CD4-positive, alpha-beta T cell treated with Interleukin-12 subunit alpha and Interleukin-12 subunit beta, for 1 hour (primary cell): ENCODE measurements around the gene FOXK2.
"Not testable (repeated sequence)": the region's sequence is repeated elsewhere in the genome, so short reads cannot be mapped to it uniquely, and the experiment has no call there.

Experiments
- DNase-seq: peaks from one replicate; pipeline ENCODE4 v3.0.0-alpha.2; 2020

Gene FOXK2

DNA sequence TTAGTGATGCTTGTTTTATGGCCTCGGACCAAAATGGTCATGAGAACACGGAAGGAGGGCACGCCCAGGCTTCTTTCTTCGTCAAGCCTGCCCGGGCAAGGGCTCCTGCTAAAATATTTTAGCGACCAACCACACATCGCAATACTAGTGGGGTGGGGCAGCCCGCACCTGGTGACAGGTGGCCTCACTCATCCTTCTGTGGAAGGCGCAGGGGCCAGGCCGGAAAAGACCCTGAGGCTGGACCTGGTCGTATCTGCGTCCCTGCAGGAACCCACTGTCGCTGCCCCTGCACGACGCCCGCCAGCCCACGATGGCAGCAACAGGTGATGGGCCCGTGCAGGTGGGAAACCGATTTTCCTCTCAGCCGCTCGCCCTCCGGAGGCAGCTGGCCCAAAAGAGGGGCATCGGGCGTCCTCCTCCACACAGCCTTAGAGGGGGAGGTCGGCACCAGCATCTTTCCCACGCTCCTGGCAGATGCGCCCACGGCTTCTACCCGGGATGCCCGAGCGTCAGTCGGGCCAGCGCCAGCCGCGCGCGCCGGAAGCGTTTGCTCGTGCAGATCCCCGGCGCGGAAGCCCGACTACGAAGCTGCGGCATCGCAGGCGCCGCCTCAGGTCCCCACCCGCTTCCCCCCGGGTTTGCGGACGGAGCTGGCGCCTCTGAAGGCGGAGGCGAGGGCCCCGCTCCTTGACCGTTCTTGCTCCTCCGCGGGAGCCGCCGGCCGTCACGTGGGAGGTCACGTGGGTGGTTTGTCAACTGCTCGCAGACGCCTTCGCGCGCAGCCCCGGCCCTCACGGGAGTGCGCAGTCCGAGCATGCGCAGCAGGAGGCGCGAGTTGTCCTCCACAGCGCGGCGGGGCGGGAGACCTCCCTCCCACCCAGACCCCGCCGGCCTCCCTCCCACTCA, 22.8 kb upstream of the FOXK2 start:
- peak; percentile 90 for DNase-seq

- peak; percentile 60 for DNase-seq
Measured at GRCh38 chr17:82497483-82498405, 21.8 kb upstream of the FOXK2 start.

DNA sequence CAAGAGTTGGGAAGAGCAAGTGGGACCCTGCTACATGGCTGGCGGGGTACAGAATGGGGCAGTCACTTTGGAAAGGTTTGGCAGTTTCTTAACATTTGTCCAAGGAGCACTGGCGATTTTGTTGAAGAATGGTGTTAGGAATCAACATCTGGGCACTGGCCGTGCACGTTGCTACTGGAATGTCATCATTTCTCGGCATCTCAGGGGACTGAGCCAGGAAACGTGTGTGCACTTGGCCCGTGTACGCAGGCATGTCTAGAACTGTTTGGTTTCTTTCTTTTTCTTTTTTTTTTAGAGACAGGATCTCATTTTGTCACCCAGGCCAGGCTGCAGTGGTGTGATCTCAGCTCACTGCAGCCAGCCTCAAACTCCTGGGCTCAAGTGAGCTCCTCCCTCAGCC, 17.3 kb upstream of the FOXK2 start:
- DNase-seq = no peak

GRCh38 chr17:82503094-82503727, 16.3 kb upstream of the FOXK2 start:
- no peak for DNase-seq

- no peak for DNase-seq
Measured at GRCh38 chr17:82503728-82504308, 15.7 kb upstream of the FOXK2 start.

DNA sequence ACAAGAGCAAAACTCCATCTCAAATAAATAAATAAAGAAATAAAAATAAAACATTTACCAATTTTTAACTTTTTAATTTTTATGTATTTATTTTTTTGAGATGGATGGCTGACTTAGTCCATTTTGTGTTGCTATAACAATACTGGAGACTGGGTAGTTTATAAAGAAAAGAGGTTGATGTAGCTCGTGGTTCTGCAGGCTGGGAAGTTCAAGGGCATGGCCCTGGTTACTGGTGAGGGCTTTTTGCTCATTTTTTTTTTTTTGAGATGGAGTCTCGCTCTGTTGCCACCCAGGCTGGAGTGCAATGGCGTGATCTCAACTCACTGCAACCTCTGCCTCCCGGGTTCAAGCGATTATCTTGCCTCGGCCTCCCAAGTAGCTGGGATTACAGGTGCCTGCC, 14.2 kb upstream of the FOXK2 start:
- DNase-seq = no peak

GRCh38 chr17:82506402-82506801, 13.1 kb upstream of the FOXK2 start:
- DNase-seq = not testable (repeated sequence)

GRCh38 chr17:82507631-82508175, 11.8 kb upstream of the FOXK2 start:
- no peak for DNase-seq

GRCh38 chr17:82511642-82512041, 7.9 kb upstream of the FOXK2 start:
- not testable (repeated sequence) for DNase-seq

DNA sequence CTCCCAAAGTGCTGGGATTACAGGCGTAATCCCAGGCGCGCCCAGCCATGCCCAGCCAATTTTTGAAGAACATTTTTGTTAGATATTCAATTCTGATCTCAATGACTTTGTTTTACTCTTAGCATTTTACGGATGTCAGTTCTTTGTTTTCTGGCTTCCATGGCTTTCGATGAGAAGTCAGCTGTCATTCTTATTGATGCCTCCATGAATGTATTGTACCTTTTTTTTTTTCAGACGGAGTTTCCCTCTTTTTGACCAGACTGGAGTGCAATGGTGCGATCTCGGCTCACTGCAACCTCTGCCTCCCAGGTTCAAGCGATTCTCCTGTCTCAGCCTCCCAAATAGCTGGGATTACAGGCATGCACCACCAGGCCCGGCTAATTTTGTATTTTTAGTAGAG, 5.7 kb upstream of the FOXK2 start:
- DNase-seq = not testable (repeated sequence)

- DNase-seq = no peak
Measured at GRCh38 chr17:82517230-82517865, 2.2 kb upstream of the FOXK2 start.

- DNase-seq = peak; percentile 42
Measured at GRCh38 chr17:82519971-82520903, 705 bp downstream of the FOXK2 start.

- no peak for DNase-seq
Measured at GRCh38 chr17:82524540-82524939, 5.0 kb downstream of the FOXK2 start.

- DNase-seq = no peak
Measured at GRCh38 chr17:82525712-82526111, 6.2 kb downstream of the FOXK2 start.

GRCh38 chr17:82527898-82528297, 8.4 kb downstream of the FOXK2 start:
- DNase-seq = no peak

DNA sequence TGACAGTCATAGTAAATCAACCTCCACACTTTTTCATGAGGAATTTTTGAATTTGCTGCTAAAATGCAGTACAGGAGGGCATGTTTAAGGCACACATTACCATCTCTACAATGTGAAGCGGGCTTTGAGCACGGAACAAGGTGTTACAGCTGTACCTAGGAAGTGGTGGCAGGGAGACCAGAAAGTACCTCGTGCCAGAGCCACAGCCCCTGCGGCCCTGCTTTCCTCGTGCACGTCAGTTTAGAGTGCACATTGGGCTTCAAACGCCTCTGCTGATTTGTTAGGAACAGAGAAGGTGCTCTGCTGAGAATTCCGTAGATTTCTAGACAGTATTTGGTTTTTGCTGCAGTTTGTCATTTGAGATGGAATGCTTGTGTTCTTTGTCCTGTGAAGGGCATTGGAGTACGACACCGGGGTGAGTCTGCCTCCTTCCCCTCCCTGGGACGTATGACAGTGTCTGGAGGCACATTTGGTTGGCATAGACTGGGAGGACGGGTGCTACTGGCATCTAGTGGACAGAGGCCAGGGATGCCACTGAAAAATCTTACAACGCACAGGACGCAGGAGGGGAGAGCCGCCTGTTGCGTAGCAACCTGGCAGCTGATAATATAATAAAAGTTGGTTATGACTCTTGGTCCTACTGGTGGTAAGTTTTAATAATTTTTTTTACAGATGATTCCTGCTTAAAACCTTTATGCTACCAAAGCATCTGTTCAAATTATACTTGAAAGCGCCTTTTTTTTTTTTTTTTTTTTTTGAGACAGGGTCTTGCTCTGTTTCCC, 9.1 kb downstream of the FOXK2 start:
- no peak for DNase-seq

- DNase-seq = no peak
Measured at GRCh38 chr17:82529914-82530300, 10.4 kb downstream of the FOXK2 start.

GRCh38 chr17:82531431-82531881, 11.9 kb downstream of the FOXK2 start:
- DNase-seq = no peak

DNA sequence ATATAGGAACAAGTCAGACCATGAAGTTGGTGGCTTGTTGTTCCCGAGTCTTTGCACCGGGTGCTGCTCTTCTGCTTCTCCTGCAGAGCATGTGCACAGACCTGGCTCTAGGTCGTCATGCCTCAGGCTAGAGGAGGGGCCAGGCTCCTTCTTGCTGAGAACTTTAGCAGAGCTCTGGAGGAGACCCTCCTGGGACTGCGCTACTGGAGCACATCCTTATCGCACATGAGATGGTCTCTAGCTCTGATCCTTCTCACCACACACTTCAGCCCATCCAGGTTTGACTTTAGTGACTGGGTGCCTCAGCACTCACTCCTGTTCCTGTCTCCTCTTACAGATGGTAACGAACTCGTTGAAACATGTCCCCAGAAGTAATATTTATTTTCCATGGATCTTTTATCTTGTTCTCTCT, 14.9 kb downstream of the FOXK2 start:
- no peak for DNase-seq
